ENCODE results near the gene GNPDA1. TPM values are rescaled to one million over a fixed set of nuclear protein-coding genes. Genes with fewer than 3 reads are reported as not detected.

GNPDA1 gene
- total RNA-seq, 5 donors from 2014 or later (not counting 1 experiment from before 2014, with no cell fraction given), result 12.6 to 30.3 (median 29.3) TPM

DNA sequence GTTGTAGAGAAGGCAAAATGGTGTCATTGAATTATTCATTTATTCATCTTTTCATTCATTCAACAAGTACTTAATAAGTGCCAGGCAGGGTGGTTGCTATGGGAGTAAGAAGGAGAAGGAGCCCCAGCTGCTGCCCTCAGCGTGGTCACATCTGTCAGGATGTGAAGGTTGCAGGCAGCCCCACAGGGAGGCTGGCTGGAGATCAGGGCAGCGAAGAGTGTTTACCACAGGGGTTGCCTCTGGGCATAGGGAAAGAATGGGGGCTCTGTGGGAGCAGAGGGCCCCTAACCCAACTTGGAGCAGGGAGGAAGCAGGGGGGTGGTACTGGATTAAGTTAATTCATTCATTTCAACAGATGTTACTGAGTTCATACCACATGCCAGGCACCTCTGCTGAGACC, 60.8 kb downstream of the GNPDA1 start:
- no peak for ATAC-seq (replicated peaks in 1 of 4)
- peaks cover 8% of the 10 kb centered on the region for H3K36me3 Mint-ChIP-seq
- no peaks in the 10 kb centered on the region for H3K27me3 Mint-ChIP-seq
- Histone ChIP-seq H3K4me3 (ENCODE audit: control insufficient read depth in 1 of 2, extremely low read depth in 1 of 2, low read length in 1 of 2) (no peak overlapping the region), H3K27ac (ENCODE audit: low read length) (no peak overlapping the region), H3K9me3 (no peaks in the 10 kb centered on the region), H3K27me3 (replicated peaks in 1 of 2; ENCODE audit: control insufficient read depth in 2 of 2, extremely low read depth in 1 of 2, insufficient read depth in 2 of 2, low read length in 1 of 2) (no peaks in the 10 kb centered on the region), H3K36me3 (ENCODE audit: control insufficient read depth in 2 of 2, extremely low read depth in 1 of 2, insufficient read depth in 1 of 2, low read length in 1 of 2) (no peaks in the 10 kb centered on the region), H3K4me1 (ENCODE audit: control insufficient read depth in 1 of 2, extremely low read depth in 1 of 2, insufficient read depth in 2 of 2, low read length in 2 of 2) (peaks cover 2 to 14% of the 10 kb centered on the region in 2 experiments)
- 100% methylated on average over 2 of the region's 2 CpGs for WGBS (ENCODE audit: insufficient coverage)
- POLR2A ChIA-PET, result no interaction called here
- peaks cover 10 to 22% (median 15%) of the 10 kb centered on the region in 3 donors for H3K4me1 Mint-ChIP-seq
- CTCF ChIA-PET, result interaction anchor here in 1 of 2 donors (1.3 to 1.5 kb wide), 2 partner anchors 17 kb away, joined by 3 read pairs; partner anchors contain the start of gene RNF14
- H3K27ac Mint-ChIP-seq, result peak overlapping the region in 1 of 2 donors; percentile 39
- no peak for DNase-seq
- no peaks in the 10 kb centered on the region for H3K9me3 Mint-ChIP-seq
- peak overlapping the region in 1 of 3 donors; percentile 52 for H3K4me3 Mint-ChIP-seq

DNA sequence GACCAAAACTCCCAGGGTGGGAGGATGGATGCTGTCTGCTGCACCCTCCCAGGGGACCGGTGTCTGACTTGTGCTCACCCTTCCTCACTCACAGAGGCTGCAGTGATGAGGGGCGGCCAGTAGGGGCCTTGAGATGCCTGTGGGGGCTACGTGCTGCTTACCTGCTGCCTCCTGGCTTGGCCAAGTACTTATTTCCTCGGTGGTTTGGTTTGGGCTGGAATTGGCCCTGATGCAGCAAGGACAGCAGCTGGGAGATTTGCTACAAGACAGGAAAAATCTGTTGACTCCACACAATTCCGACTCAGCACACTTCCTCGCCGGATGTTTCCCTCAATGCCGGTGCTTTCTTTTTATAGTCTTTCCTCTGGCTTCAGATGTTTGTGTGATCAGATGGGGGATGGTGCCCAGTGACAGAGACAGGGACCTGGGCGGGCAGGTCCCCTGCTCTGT, 61.5 kb downstream of the GNPDA1 start:
- WGBS (ENCODE audit: insufficient coverage), result 27% methylated on average over 2 of the region's 9 CpGs
- H3K27ac ChIP-seq (ENCODE audit: low read length), result no peak overlapping the region
- no peak overlapping the region for H3K4me3 ChIP-seq (ENCODE audit: control insufficient read depth in 1 of 2, extremely low read depth in 1 of 2, low read length in 1 of 2)
- ATAC-seq (replicated peaks in 1 of 4) (peak; percentile 43 to 79 (median 70)), DNase-seq (peak in 17 of 35 experiments; percentile 10 to 47 (median 18))
- ChIA-PET POLR2A (interaction anchor here in 1 of 2 donors (0.8 kb wide), 1 partner anchor 11 kb away, joined by 4 read pairs; no protein-coding TSS in a partner anchor), CTCF (interaction anchor here in 1 of 2 donors (1.5 kb wide), 1 partner anchor 18 kb away, joined by 3 read pairs; the partner anchor contains the start of gene RNF14)
- Mint-ChIP-seq H3K27ac (no peak overlapping the region), H3K27me3 (no peaks in the 10 kb centered on the region), H3K9me3 (no peaks in the 10 kb centered on the region), H3K4me3 (peak overlapping the region; percentile 17 to 52 (median 32)), H3K36me3 (peaks cover 5% of the 10 kb centered on the region), H3K4me1 (peaks cover 9 to 21% (median 15%) of the 10 kb centered on the region in 3 donors)
- H3K36me3 ChIP-seq (ENCODE audit: control insufficient read depth in 2 of 2, extremely low read depth in 1 of 2, insufficient read depth in 1 of 2, low read length in 1 of 2), result no peaks in the 10 kb centered on the region
- no peaks in the 10 kb centered on the region for H3K9me3 ChIP-seq
- no peaks in the 10 kb centered on the region for H3K27me3 ChIP-seq (replicated peaks in 1 of 2; ENCODE audit: control insufficient read depth in 2 of 2, extremely low read depth in 1 of 2, insufficient read depth in 2 of 2, low read length in 1 of 2)
- peaks cover 2 to 14% of the 10 kb centered on the region in 2 experiments for H3K4me1 ChIP-seq (ENCODE audit: control insufficient read depth in 1 of 2, extremely low read depth in 1 of 2, insufficient read depth in 2 of 2, low read length in 2 of 2)

Other genes starting within 250 kb of the GNPDA1 start
- gene PCDH1, start 134.6 kb downstream of the GNPDA1 start, total RNA-seq, result 1 to 10 TPM in 2 of 5 donors, under 1 TPM in 3; 0.23 to 3.0 (median 0.82) TPM
- 100 to 1,000 TPM in 1 of 5 donors, 10 to 100 TPM in 4; 80.3 to 130 (median 85.2) TPM for gene DELE1, start 89.2 kb downstream of the GNPDA1 start, total RNA-seq
- gene PCDH12, start 54.8 kb downstream of the GNPDA1 start, total RNA-seq, result under 1 TPM in 2 of 5 donors, not detected in 3; 0.07 to 0.09 TPM
- gene RNF14, start 43.9 kb downstream of the GNPDA1 start, total RNA-seq, result 10 to 100 TPM; 16.4 to 35.8 (median 28.2) TPM
- 100 to 1,000 TPM in 2 of 5 donors, 10 to 100 TPM in 3; 76.3 to 194 (median 90.8) TPM for gene NDFIP1, start 95.8 kb upstream of the GNPDA1 start, total RNA-seq